Loucy (cell line): ENCODE measurements around the gene PGLYRP1.

ENCODE experiments used
- EZH2phosphoT487 ChIP-seq: fragments of 200-600 bp; IDR thresholded peaks from 2 replicates; pipeline ENCODE4 v1.6.1; 2018; ENCODE audit warnings: antibody characterized with exemption, mild to moderate bottlenecking, moderate library complexity, borderline replicate concordance
- TF ChIP-seq, protein P1 (sequence below): fragments of 200-600 bp; sonication (generic); conservative IDR thresholded peaks from 2 replicates; pipeline ENCODE4 v1.5.1; 2014; ENCODE audit warnings: mild to moderate bottlenecking, antibody characterized with exemption, low read length

DNA sequence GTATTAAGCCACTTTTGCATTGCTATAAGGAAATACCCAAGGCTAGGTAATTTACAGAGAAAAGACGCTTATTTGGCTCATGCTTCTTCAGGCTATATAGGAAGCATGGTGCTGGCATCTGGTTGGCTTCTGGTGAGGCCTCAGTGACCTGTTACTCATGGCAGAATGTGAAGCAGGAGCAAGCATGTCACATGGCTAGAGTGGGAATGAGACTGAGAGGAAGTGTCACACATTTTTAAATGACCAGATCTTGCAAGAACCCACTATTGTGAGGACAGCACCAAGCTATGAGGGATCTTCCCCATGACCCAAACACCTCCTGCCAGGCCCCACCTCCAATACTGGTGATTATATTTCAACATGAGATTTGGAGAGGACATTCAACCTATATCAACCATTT, 43.6 kb upstream of the PGLYRP1 start:
- TF ChIP-seq, protein P1, sequence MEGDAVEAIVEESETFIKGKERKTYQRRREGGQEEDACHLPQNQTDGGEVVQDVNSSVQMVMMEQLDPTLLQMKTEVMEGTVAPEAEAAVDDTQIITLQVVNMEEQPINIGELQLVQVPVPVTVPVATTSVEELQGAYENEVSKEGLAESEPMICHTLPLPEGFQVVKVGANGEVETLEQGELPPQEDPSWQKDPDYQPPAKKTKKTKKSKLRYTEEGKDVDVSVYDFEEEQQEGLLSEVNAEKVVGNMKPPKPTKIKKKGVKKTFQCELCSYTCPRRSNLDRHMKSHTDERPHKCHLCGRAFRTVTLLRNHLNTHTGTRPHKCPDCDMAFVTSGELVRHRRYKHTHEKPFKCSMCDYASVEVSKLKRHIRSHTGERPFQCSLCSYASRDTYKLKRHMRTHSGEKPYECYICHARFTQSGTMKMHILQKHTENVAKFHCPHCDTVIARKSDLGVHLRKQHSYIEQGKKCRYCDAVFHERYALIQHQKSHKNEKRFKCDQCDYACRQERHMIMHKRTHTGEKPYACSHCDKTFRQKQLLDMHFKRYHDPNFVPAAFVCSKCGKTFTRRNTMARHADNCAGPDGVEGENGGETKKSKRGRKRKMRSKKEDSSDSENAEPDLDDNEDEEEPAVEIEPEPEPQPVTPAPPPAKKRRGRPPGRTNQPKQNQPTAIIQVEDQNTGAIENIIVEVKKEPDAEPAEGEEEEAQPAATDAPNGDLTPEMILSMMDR = no peak
- TF ChIP-seq EZH2phosphoT487 = no peak
